Stimulated activated CD4-positive, alpha-beta T cell treated with anti-CD3 and anti-CD28 coated beads, TNF-alpha, amount 100 ng/mL, for 48 hours (primary cell): Measurements from ENCODE around the gene SPARCL1.
"Not testable (repeated sequence)": the region's sequence is repeated elsewhere in the genome, so short reads cannot be mapped to it uniquely, and the experiment has no call there.

Source experiments
- DNase-seq, 3 donors: peaks; one replicate each; pipeline ENCODE4 v3.0.0-alpha.2; 2020; ENCODE audit warnings: low read depth in 3 of 3

The SPARCL1 gene

GRCh38 chr4:87499403-87500091 lies 29.6 kb downstream of the SPARCL1 start:
- DNase-seq = no peak

GRCh38 chr4:87498446-87498900 lies 30.7 kb downstream of the SPARCL1 start:
- DNase-seq = no peak

GRCh38 chr4:87497578-87497977 lies 31.6 kb downstream of the SPARCL1 start:
- no peak for DNase-seq

- DNase-seq = no peak
Observed at GRCh38 chr4:87497159-87497558, 32.0 kb downstream of the SPARCL1 start.

- DNase-seq = no peak
Observed at GRCh38 chr4:87493115-87493514, 36.1 kb downstream of the SPARCL1 start.

- not testable (repeated sequence) for DNase-seq
Observed at GRCh38 chr4:87491851-87492250, 37.3 kb downstream of the SPARCL1 start.

GRCh38 chr4:87491436-87491835 lies 37.7 kb downstream of the SPARCL1 start:
- DNase-seq = no peak

GRCh38 chr4:87490664-87491369 lies 38.4 kb downstream of the SPARCL1 start:
- DNase-seq = no peak

- no peak for DNase-seq
Observed at GRCh38 chr4:87489678-87490077, 39.5 kb downstream of the SPARCL1 start.

GRCh38 chr4:87488666-87489065 lies 40.5 kb downstream of the SPARCL1 start:
- not testable (repeated sequence) for DNase-seq

GRCh38 chr4:87483247-87483646 lies 45.9 kb downstream of the SPARCL1 start:
- not testable (repeated sequence) for DNase-seq

- DNase-seq = no peak
Observed at GRCh38 chr4:87481377-87481776, 47.8 kb downstream of the SPARCL1 start.

GRCh38 chr4:87478732-87479250 lies 50.4 kb downstream of the SPARCL1 start:
- no peak for DNase-seq

GRCh38 chr4:87476934-87477333 lies 52.2 kb downstream of the SPARCL1 start:
- DNase-seq = no peak

- DNase-seq = no peak
Observed at GRCh38 chr4:87469390-87469789, 59.8 kb downstream of the SPARCL1 start.

GRCh38 chr4:87465739-87466366 lies 63.3 kb downstream of the SPARCL1 start:
- DNase-seq = no peak

GRCh38 chr4:87462102-87462501 lies 67.1 kb downstream of the SPARCL1 start:
- DNase-seq = no peak

- no peak for DNase-seq
Observed at GRCh38 chr4:87461281-87461700, 67.9 kb downstream of the SPARCL1 start.

GRCh38 chr4:87458913-87459312 lies 70.3 kb downstream of the SPARCL1 start:
- DNase-seq = no peak

- no peak for DNase-seq
Observed at GRCh38 chr4:87451537-87451936, 77.6 kb downstream of the SPARCL1 start.

- DNase-seq = not testable (repeated sequence)
Observed at GRCh38 chr4:87446375-87446774, 82.8 kb downstream of the SPARCL1 start.

- DNase-seq = no peak
Observed at GRCh38 chr4:87445964-87446363, 83.2 kb downstream of the SPARCL1 start.

- DNase-seq = no peak
Observed at GRCh38 chr4:87444741-87445140, 84.4 kb downstream of the SPARCL1 start.
